SK-N-SH treated with all-trans-retinoic acid at 6 μM for 48 hours (cell line): Measurements from ENCODE around the gene DLG5.

Experiments used
- ATAC-seq: fragments of 200-7000 bp; cut with Tn5 transposase; 3 replicates; pipeline ENCODE4 v1.9.1; 2020; ENCODE audit warnings: mild to moderate bottlenecking, moderate library complexity
- ARNTL ChIP-seq: fragments of 450-650 bp; formaldehyde crosslinking; IDR thresholded peaks from 2 replicates; pipeline ENCODE4 v1.5.0; 2020; ENCODE audit warnings: low read depth, mild to moderate bottlenecking, moderate library complexity, borderline replicate concordance
- BACH2 ChIP-seq: fragments of 250-450 bp; sonication (Bioruptor Pico); IDR thresholded peaks from 2 replicates; pipeline ENCODE4 v1.9.0; 2021; ENCODE audit warnings: mild to moderate bottlenecking, borderline replicate concordance
- CREB5 ChIP-seq: fragments of 250-450 bp; sonication (Bioruptor Pico); IDR thresholded peaks from 2 replicates; pipeline ENCODE4 v1.5.1; 2020; ENCODE audit warnings: low read depth, mild to moderate bottlenecking, moderate library complexity
- CSDC2 ChIP-seq: fragments of 250-450 bp; sonication (Bioruptor Pico); IDR thresholded peaks from 2 replicates; pipeline ENCODE4 v1.5.0; 2020; ENCODE audit warnings: mild to moderate bottlenecking, moderate library complexity
- CSRNP3 ChIP-seq: fragments of 250-450 bp; sonication (Bioruptor Pico); IDR thresholded peaks from 2 replicates; pipeline ENCODE4 v1.5.1; 2021; ENCODE audit warnings: mild to moderate bottlenecking, moderate library complexity
- ESRRG ChIP-seq: fragments of 250-450 bp; sonication (Bioruptor Pico); IDR thresholded peaks from 2 replicates; pipeline ENCODE4 v1.6.1; 2021; ENCODE audit warnings: mild to moderate bottlenecking
- GLIS3 ChIP-seq: fragments of 250-450 bp; sonication (Bioruptor Pico); IDR thresholded peaks from 2 replicates; pipeline ENCODE4 v1.5.0; 2020; ENCODE audit warnings: mild to moderate bottlenecking, moderate library complexity
- ISL1 ChIP-seq: fragments of 250-450 bp; sonication (Bioruptor Pico); IDR thresholded peaks from 2 replicates; pipeline ENCODE4 v2.1.2; 2022; ENCODE audit warnings: mild to moderate bottlenecking, moderate library complexity
- OSR1 ChIP-seq: fragments of 250-450 bp; sonication (Bioruptor Pico); IDR thresholded peaks from 2 replicates; pipeline ENCODE4 v1.8.0; 2022; ENCODE audit warnings: moderate library complexity, mild to moderate bottlenecking, inconsistent platforms
- PATZ1 ChIP-seq: fragments of 250-450 bp; sonication (Bioruptor Pico); IDR thresholded peaks from 2 replicates; pipeline ENCODE4 v1.8.0; 2020; ENCODE audit warnings: mild to moderate bottlenecking, moderate library complexity, borderline replicate concordance
- PPARA ChIP-seq: fragments of 250-450 bp; sonication (Bioruptor Pico); IDR thresholded peaks from 2 replicates; pipeline ENCODE4 v1.5.0; 2020; ENCODE audit warnings: mild to moderate bottlenecking, borderline replicate concordance
- SNAI2 ChIP-seq: fragments of 250-450 bp; sonication (Bioruptor Pico); IDR thresholded peaks from 2 replicates; pipeline ENCODE4 v1.5.0; 2020; ENCODE audit warnings: mild to moderate bottlenecking, moderate library complexity
- TCF4 ChIP-seq: fragments of 250-450 bp; sonication (Bioruptor Pico); IDR thresholded peaks from 2 replicates; pipeline ENCODE4 v1.8.0; 2021; ENCODE audit warnings: mild to moderate bottlenecking, moderate library complexity, borderline replicate concordance
- TOX ChIP-seq: fragments of 250-450 bp; sonication (Bioruptor Pico); IDR thresholded peaks from 2 replicates; pipeline ENCODE4 v1.8.0; 2021; ENCODE audit warnings: mild to moderate bottlenecking, moderate library complexity, borderline replicate concordance
- ZC3H10 ChIP-seq: fragments of 250-450 bp; sonication (Bioruptor Pico); IDR thresholded peaks from 2 replicates; pipeline ENCODE4 v1.5.1; 2021; ENCODE audit warnings: mild to moderate bottlenecking, moderate library complexity
- ZFP3 ChIP-seq: fragments of 250-450 bp; sonication (Bioruptor Pico); IDR thresholded peaks from 2 replicates; pipeline ENCODE4 v1.5.0; 2020; ENCODE audit warnings: mild to moderate bottlenecking, moderate library complexity
- ZNF565 ChIP-seq: fragments of 450-650 bp; formaldehyde crosslinking; conservative IDR thresholded peaks from 2 replicates; pipeline ENCODE4 v1.5.0; 2020; ENCODE audit warnings: low read depth, mild to moderate bottlenecking, moderate library complexity
- ZNF70 ChIP-seq: fragments of 450-650 bp; formaldehyde crosslinking; IDR thresholded peaks from 2 replicates; pipeline ENCODE4 v1.5.0; 2020; ENCODE audit warnings: mild to moderate bottlenecking, moderate library complexity
- ZNF8 ChIP-seq: fragments of 450-650 bp; formaldehyde crosslinking; IDR thresholded peaks from 2 replicates; pipeline ENCODE4 v1.5.0; 2020; ENCODE audit warnings: mild to moderate bottlenecking, moderate library complexity
- TF ChIP-seq, protein P1 (sequence below): fragments of 250-450 bp; sonication (Bioruptor Pico); IDR thresholded peaks from 2 replicates; pipeline ENCODE4 v1.8.0; 2021; ENCODE audit warnings: low read depth, mild to moderate bottlenecking, moderate library complexity, borderline replicate concordance
- TF ChIP-seq, protein P2 (sequence below): fragments of 250-450 bp; sonication (Bioruptor Pico); IDR thresholded peaks from 2 replicates; pipeline ENCODE4 v1.5.0; 2020; ENCODE audit warnings: mild to moderate bottlenecking, moderate library complexity

DLG5 gene

GRCh38 chr10:77819210-77820112 is 107.1 kb downstream of the DLG5 start:
- no peak; the same call in 2 of the 3 replicates for ATAC-seq
- no peak for TF ChIP-seq ZNF70 (CRISPR knock-in tag)
- no peak for TF ChIP-seq ZNF565
- TF ChIP-seq, protein P1, sequence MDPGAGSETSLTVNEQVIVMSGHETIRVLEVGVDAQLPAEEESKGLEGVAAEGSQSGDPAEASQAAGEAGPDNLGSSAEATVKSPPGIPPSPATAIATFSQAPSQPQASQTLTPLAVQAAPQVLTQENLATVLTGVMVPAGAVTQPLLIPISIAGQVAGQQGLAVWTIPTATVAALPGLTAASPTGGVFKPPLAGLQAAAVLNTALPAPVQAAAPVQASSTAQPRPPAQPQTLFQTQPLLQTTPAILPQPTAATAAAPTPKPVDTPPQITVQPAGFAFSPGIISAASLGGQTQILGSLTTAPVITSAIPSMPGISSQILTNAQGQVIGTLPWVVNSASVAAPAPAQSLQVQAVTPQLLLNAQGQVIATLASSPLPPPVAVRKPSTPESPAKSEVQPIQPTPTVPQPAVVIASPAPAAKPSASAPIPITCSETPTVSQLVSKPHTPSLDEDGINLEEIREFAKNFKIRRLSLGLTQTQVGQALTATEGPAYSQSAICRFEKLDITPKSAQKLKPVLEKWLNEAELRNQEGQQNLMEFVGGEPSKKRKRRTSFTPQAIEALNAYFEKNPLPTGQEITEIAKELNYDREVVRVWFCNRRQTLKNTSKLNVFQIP (CRISPR knock-in tag) = no peak
- TF ChIP-seq ARNTL (CRISPR knock-in tag) = no peak
- no peak for TF ChIP-seq ISL1 (CRISPR knock-in tag)
- no peak for TF ChIP-seq ESRRG (CRISPR knock-in tag)
- TF ChIP-seq, all 23 proteins: peak for 0

GRCh38 chr10:77818378-77818777 is 108.2 kb downstream of the DLG5 start:
- no peak for ATAC-seq
- TF ChIP-seq CREB5 (CRISPR knock-in tag) (no peak), ISL1 (CRISPR knock-in tag) (no peak), GLIS3 (no peak), PPARA (CRISPR knock-in tag) (no peak), CSDC2 (no peak)

GRCh38 chr10:77817541-77817940 is 109.0 kb downstream of the DLG5 start:
- no peak for ATAC-seq
- TF ChIP-seq, protein P2, sequence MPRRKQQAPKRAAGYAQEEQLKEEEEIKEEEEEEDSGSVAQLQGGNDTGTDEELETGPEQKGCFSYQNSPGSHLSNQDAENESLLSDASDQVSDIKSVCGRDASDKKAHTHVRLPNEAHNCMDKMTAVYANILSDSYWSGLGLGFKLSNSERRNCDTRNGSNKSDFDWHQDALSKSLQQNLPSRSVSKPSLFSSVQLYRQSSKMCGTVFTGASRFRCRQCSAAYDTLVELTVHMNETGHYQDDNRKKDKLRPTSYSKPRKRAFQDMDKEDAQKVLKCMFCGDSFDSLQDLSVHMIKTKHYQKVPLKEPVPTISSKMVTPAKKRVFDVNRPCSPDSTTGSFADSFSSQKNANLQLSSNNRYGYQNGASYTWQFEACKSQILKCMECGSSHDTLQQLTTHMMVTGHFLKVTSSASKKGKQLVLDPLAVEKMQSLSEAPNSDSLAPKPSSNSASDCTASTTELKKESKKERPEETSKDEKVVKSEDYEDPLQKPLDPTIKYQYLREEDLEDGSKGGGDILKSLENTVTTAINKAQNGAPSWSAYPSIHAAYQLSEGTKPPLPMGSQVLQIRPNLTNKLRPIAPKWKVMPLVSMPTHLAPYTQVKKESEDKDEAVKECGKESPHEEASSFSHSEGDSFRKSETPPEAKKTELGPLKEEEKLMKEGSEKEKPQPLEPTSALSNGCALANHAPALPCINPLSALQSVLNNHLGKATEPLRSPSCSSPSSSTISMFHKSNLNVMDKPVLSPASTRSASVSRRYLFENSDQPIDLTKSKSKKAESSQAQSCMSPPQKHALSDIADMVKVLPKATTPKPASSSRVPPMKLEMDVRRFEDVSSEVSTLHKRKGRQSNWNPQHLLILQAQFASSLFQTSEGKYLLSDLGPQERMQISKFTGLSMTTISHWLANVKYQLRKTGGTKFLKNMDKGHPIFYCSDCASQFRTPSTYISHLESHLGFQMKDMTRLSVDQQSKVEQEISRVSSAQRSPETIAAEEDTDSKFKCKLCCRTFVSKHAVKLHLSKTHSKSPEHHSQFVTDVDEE (CRISPR knock-in tag) = no peak
- no peak for TF ChIP-seq PPARA (CRISPR knock-in tag)
- TF ChIP-seq TOX (CRISPR knock-in tag) = no peak
- TF ChIP-seq ZFP3 (CRISPR knock-in tag) = no peak
- no peak for TF ChIP-seq ESRRG (CRISPR knock-in tag)
- TF ChIP-seq GLIS3 = no peak
- TF ChIP-seq PATZ1 = no peak
- TF ChIP-seq ZNF565 = no peak
- TF ChIP-seq OSR1 (CRISPR knock-in tag) = no peak
- TF ChIP-seq ZC3H10 (CRISPR knock-in tag) = no peak
- TF ChIP-seq TCF4 (CRISPR knock-in tag) = no peak
- no peak for TF ChIP-seq BACH2 (CRISPR knock-in tag)
- no peak for TF ChIP-seq SNAI2
- TF ChIP-seq CSRNP3 (CRISPR knock-in tag) = no peak
- TF ChIP-seq ZNF8 = no peak
- no peak for TF ChIP-seq CSDC2
